Astrocyte of the hippocampus (primary cell): ENCODE data around the gene ITGB7.
"Not testable (repeated sequence)": the region's sequence is repeated elsewhere in the genome, so short reads cannot be mapped to it uniquely, and the experiment has no call there.

Experiments
- DNase-seq: peaks from one replicate; pipeline ENCODE4 v3.0.0; 2011; ENCODE audit warnings: low read depth, low spot score

The ITGB7 gene

DNA sequence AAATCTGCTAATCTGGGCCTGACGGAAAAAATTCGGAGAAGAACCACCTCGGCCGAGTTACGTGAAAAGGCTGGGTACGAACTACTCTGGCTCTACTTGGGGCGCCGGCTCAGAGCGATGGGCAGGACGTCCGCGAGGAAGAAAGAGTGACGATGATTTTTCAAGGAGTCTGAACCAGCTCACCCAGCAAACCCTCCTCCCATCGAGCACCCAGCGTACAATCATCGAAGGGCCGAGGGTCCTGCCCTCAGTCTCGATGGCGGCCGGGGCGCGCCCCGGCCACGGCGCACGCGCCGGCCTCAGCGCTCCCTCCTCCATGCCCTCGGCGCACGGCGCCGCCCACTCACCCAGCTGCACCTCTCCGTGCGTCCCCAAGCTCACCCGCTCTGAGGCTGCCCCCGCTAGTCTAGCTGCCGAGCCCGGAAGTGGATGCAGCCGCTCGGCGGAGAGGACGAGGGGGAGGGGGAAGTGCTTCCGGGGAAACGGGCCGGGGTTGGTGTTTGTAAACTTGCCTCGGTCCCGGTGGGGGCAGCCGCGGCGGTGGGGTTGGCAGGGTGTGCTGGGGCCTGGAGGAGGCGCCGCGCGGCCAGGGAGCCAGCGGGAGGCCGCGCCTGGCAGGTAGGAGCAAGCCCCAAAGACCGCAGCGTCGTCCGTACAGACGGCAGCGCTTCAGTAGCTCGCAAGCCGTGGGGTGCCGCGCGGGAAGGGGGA lies 26.7 kb downstream of the ITGB7 start, which contains the start of the genes CSAD and ZNF740:
CSAD (minus strand) TSS at position 706 of the 711 bp plus-strand sequence. CDS start 7,455 bp downstream, outside the sequence.
ZNF740 (plus strand) TSS at position 503 of the 711 bp plus-strand sequence. CDS start 1,262 bp downstream, outside the sequence.
- peak; percentile 99 for DNase-seq

DNA sequence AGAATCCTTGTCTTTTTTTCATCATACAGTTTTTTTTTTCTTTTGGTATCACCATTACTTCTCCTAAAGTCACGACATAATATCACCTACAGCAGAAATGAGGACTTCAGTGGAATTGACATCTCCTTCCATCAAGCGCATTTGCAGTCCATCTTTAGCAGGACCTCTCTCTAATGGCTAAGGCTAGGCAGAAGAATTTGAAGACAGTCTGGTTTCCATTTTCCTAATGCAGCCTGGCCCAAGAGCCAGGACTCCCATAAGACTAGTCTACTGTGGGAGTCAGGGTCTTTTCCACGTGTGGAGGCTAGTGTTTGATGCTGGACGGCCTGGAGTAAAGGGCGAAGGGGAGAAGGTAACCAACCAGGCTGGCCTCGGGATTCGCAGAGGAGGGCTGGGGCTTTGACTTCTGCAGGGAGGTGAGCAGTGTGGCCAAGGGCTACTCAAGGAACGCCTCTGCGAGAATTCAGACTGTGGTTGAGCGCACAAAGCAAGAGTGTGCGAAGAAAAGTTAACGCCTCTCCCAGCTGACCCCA lies 27.3 kb downstream of the ITGB7 start:
- no peak for DNase-seq

DNA sequence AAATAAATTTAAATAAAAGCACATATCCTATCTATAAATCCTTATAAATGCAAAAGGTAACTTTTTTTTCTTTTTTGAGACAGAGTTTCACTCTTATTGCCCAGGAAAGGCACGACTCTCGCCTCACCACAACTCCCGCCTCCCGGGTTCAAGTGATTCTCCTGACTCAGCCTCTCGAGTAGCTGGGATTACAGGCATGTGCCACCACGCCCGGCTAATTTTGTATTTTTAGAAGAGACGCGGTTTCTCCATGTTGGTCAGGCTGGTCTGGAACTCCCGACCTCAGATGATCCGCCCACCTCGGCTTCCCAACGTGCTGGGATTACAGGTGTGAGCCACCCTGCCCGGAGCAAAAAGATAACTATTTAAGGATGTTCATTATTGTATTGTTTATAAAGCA lies 28.2 kb downstream of the ITGB7 start:
- DNase-seq: not testable (repeated sequence)

DNA sequence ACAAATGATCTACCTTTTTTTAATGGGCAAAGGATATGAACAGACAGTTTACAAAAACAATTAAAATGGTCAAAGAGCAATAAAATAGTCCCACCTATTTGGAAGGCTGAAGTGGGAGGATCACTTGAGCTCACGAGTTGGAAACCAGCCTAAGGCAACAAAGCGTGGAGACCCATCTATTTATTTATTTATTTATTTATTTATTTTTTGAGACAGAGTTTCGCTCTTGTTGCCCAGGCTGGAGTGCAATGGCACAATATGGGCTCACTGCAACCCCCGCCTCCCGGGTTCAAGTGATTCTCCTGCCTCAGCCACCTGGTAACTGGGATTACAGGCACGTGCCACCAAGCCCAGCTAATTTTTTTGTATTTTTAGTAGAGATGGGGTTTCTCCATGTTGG lies 29.6 kb downstream of the ITGB7 start:
- not testable (repeated sequence) for DNase-seq

DNA sequence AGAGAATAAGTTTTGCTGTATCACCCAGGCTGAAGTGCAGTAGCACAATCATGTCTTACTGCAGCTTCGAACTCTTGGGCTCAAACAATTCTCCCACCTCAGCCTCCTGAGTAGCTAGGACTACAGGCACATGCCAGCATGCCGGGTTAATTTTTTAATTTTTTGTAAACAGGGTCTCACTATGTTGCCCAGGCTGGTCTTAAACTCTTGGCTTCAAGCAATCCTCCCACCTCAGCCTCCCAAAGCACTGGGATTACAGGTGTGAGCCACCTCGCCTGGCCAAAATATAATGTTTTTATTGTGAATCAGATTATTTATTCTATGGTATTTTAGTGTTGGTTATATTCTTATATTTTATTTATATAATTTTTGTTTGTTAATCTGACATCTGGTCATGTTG lies 30.3 kb downstream of the ITGB7 start:
- DNase-seq: no peak

DNA sequence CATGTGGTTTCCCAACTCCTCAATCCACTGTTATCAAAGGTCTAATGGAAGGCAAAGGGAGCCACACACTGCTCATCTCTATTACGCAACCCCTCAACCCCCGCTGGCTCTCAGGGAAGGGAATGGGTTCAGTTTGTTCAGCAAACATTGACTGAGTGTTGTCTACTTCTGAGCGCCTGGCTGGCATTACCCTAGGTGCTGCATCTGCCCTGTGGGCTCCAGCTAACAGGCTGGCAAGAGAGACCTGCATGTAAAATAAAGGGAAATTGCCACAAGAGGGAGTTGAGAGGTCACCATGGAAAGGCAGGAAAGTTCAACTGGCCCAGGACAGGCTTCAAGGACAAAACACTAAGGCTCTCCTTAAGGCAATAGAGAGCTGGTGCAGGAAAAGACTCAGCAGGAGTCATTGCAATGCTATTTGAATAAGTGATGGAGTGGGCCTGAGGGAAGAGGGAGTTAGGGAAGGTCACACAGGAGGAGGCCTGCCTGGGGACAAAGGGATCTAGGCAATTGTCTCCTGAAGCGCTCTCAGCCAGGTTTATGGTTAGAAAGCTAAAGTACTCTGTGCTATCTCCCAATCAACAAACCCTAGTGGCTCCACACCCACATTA lies 32.1 kb downstream of the ITGB7 start:
- DNase-seq: no peak

DNA sequence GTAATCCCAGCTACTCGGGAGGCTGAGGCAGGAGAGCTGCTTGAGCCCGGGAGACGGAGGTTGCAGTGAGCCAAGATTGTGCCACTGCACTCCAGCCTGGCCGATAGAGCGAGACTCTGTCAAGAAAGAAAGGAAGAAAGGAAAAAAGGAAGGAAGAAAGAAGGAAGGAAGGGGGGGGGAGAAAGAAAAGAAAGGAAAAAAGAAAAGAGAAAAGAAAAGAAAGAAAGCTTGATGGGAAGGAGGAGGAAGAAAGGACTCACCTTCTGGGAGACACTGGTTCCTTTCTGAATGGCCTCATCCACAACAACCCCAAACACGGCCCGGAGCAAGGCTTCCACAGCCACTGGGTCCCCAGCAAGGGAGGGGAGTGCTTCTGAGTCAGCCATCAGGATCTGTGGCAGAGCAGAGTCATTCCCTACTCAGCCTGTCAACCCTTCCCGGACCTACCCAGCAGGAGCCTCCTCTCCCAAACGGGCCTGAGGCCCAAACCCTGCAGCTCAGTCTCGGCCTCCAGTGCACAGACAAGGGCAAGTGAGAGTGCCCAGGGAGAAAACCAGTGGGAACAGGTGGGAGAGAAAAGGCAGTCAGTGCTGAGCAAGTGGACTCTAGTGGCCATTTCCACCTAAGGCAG lies 33.9 kb downstream of the ITGB7 start:
- peak; percentile 46 for DNase-seq

DNA sequence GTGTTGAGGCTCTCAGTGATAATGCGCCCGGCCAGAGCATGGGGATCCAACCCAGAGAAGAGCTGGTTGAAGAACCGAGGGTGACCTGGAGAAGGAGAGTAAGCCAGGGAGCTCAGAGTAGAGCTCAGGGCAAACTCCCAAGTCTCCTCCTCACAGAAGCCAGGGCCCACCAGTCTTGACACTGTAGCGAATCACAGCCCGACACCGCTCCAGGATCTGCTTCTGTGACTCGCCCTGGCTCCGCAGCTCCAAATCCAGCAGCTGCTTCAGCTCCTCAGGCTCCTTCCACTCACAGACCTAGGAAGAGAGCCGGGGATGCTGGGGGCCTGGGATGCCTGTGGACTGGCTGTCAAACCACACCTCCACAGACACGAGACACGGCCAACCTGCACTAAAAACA lies 34.7 kb downstream of the ITGB7 start:
- peak; percentile 59 for DNase-seq

DNA sequence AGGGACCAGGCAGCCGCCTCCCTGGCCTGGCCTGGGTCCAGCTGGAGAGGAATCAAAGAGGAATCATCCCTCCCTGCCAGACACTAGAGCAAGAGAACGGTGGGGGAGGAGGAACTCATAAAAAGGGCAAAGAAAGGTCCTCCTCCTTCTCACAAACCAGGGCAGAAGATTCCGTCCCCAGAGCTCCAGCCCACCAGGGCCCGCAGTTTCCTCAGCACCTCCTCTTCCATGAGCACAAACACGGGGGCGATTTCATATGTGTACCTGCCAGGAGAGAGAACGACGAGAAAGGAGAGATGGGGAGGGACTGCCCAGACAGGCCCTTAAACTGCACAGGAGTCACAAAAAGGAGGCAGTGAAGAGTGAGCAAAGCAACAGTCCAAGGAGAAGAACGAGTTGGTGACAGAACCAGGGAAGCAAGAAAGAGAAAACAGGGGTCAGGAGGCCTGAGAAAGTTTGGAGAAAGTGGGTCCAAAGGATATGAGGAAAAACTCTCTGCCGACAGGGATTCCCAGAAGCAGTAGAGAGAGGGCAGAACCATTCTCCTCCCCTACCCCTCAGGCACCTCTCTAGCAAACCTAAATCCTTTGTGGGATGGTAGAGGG lies 35.2 kb downstream of the ITGB7 start:
- DNase-seq: no peak

DNA sequence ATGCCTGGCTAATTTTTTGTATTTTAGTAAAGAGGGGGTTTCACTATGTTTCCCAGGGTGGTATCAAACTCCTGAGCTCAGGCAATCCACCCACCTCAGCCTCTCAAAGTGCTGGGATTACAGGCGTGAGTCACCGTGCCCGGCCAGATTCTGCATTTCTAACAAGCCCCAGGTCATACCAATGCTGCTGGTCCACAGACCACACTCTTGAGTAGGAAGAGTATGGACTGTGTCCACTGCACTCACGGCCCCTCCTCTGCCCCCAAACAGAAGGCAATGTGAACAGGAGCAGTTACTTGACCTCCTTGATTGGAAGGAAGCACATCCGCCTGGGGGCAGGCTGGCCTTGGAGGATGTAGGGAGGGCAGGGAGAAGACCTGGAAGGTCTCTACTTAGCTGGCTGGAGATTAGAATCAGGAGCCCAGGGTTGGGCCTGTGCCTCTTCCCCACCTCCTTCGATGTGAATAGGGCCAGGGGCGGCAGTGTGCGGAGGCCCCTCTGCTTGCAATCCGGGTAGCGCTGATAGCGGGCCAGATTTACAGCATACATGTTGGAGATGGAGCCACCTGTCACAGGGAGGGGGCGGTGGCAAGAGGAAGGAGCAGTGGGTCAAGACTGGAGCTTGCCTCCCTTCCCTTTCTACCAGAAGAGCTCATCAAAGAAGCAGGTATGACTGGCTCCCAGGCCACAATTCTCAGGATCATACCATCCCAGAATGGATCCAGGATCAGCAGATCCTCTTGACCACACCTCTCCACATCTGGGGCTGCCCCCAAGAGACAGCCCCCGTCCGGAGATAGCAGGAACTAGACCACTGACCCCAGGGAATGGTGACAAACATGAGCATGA lies 36.0 kb downstream of the ITGB7 start:
- DNase-seq: no peak

DNA sequence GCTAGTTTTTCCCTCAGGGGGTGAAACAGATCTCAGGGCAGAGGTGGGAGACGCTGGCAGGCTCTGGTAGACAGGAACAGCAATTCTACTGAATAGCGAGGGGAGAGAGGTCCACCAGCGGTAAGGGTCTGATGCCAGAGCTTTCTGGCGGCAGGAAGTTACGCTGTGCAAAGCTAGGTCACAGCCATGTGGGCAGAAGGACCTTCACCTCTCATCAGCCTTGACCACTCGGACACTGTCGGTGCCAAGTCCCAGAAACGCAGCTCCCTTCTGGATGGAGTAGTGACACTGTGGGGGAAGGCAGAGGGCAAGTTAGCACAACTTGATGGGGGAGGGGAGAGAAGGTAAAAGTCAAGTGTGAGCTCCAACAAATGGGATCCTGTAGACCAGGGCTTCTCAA lies 36.8 kb downstream of the ITGB7 start:
- no peak for DNase-seq

DNA sequence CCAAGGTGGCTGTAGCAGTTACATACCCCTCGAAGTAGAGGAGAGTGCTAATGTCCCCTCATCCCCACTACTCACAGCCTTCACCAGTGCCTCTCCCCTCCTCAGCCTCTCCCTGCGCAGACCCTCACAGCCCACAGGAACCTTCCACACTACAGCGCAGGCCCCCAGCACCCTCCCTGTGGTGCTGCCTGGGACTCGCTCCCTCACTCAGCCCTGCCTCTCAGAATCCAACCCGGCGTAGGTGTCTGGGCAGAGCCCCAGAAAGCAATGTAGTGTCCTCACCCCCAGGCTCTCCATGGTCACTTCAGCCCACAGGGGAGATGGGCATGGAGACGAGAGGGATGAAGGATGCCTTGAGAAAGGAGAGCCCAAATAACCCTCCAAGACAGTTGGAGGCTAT lies 37.4 kb downstream of the ITGB7 start:
- no peak for DNase-seq

DNA sequence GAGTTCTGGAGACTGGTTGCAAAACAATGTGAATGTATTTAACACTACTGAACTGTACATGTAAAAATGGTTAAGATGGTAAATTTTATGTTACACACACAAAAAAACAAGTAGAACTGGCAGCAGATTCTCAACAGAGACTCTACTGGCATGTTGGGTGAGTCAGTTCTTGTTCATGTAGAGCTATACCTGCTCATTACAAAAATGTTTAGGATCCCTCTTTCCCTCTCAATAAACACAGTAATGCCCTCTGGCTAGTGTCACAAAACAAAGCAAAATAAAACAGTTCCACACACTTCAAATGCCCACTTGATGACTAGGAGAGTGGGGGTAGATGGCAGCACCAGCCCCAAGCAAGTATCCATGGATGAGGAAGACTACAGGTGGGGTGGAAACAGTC lies 40.2 kb downstream of the ITGB7 start:
- no peak for DNase-seq

DNA sequence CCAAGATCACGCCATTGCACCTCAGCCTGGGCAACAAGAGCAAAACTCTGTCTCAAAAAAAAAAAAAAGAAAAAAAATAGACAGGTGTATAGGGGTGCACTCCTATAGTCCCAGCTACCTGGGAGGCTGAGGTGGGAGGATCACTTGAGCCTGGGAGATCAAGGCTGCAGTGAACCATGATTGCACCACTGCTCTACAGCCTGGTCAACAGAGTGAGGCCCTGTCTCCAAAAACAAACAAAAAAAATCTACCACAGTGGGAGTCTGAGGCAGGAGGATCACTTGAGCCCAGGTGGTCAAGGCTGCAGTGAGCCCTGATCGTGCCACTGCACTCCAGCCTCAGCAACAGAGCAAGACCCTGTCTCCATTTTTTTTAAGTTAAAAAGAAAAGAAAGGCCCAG lies 44.0 kb downstream of the ITGB7 start:
- not testable (repeated sequence) for DNase-seq

DNA sequence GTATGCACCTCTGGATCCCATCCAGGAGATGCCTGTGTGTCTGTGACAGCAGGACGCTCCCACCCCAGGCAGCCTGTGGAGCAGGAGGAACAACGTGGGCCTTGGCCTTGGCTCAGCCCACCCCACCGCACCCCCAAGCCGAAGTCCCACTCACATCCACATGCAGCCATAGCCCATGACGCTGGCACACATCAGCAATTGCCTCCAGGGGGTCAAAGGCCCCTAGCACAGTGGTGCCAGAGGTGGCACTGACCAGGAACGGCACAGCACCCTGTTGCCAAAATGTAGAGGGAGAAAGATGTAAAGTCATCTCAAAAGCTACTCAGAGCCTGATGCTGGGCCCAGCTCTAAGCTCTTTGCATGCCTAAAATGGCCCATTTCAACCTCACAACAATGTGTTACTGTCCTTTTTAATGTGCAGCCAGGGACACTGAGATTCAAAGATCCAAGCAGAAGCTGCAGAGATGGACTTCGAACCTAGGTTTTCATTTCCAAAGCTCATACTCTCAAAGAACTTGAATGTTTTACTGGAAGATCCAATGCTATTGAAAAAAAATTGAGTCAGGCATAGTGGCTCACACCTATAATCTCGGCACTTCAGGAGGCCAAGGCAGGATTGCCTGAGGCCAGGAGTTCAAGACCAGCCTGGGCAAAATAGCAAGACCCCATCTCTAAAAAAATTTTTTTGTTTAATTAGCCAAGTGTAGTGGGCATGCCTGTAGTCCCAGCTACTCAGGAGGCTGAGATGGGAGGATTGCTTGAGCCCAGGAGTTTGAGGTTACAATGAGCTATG lies 45.7 kb downstream of the ITGB7 start:
- DNase-seq: no peak

DNA sequence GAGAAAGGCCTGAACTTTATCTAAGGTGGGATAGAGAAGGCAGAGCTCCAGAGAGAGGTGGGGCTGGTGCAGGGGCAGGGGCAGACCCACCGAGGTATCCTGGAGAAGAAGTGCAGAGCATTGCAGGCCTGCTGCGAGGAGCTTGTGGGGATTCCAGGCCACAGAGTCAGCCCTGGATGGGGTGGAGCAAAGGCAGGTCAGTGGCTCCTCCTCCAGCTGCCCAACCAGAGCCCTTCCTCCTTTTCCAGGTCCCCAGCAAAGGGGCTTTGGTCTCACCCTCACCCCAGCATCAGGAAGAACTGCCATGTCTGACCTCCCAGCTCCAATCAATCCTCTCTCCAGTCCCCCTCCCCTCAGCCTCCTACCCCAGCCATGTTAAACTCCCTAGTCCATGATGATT lies 46.4 kb downstream of the ITGB7 start:
- no peak for DNase-seq

DNA sequence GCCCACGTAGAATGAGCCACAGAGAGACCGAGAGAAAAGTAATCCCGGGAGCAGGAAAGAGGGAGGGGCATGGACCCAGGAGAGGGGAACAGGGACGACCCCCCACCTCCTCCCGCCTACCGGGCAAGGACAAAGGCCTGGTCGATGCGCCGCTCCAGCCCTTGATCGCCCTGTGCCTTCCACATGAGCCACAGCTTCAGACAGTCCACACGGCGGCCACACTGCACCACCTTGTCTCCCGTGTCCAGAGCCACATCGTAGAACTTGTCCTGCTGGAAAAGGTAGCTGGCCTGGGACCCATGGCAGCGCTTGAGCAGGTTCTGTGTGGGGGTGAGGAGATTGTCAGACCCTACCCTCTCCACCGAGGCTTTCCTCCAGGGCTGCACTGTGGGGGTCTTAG lies 47.1 kb downstream of the ITGB7 start:
- DNase-seq: no peak

DNA sequence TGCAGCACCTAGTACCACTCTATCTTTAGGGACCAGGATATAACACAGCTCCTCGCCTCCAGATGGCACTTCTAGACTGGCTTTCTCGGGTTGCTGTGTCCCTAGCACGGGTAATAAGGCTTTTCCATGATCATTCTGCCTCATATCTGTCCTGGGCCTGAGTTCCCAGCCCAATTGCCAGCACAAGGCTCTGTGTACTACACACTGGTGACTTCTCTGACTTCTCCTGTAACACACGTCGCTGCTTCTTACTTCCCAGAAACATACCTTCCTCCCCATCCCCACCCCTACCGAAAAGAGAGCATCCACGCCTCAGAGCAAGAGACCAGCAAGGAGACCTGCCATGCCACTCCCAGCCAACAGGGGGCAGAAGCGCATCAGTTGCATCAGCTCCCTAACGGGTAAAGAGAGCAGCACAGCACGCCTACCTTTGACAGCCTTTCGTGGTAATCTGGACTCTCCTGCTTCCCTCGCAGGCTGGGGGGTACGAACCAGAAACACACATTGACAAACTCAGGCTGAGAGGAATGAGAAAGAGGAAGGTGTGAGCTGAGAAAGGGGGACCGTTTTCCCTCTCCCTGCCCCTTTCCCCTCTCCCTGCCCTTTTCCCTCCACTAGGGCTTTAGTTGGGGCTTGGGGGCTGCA lies 47.7 kb downstream of the ITGB7 start:
- DNase-seq: peak; percentile 87

DNA sequence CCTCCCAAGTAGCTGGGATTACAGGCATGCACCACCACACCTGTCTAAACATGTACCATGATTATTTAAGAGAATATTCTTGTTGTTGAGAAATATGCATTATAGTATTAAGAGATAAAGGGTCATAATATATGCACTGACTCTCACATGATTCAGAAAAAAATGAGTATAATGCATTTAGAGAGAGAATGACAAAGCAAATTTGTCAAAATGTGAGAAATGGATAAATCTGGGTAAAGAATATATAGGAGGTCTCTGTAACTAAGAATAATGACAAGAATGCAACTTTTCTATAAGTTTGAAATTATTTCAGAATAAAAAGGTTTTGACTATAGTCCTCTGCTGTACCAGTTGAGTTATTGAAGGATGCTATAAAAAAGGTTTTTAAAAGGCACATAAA lies 54.7 kb downstream of the ITGB7 start:
- DNase-seq: no peak

DNA sequence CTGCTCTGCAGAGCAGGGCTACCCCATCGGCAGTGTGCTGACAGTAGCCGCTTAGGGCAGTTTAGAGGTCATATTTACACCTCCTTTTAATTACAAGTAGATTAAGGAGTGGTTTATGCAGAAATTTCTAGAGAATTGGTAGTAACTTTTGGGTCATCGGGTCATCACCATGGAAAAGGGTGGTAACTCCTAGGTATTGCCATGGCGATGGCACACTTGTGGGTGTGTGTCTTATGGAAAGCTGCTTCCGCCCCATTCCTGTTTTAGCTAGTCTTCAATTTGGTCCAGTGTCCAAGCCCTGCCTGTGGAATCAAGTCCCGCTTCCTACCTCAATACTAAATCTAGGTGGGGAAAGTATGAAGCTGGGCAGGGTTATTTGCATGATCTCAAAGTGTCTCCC lies 56.0 kb downstream of the ITGB7 start:
- no peak for DNase-seq
